K562 (cell line): ENCODE results near the gene EGFL7. TPM values are rescaled to one million over a fixed set of nuclear protein-coding genes. Genes with fewer than 3 reads are reported as not detected.

Experiments used
- HNRNPH1 ChIP-seq: fragments of 200-400 bp; formaldehyde crosslinking; optimal IDR thresholded peaks from 2 replicates; pipeline ENCODE3; 2017; ENCODE audit warnings: low read depth, mild to moderate bottlenecking, low read length, moderate library complexity
- U2AF2 ChIP-seq: fragments of 200-400 bp; formaldehyde crosslinking; optimal IDR thresholded peaks from 2 replicates; pipeline ENCODE3; 2017; ENCODE audit warnings: low read depth, mild to moderate bottlenecking, low read length
- ZBTB43 ChIP-seq: sonication (generic); formaldehyde crosslinking; IDR thresholded peaks from 2 replicates; pipeline ENCODE4 v1.8.0; 2023; ENCODE audit warnings: mild to moderate bottlenecking, missing genetic modification reagents
- ZNF431 ChIP-seq: sonication (generic); formaldehyde crosslinking; IDR thresholded peaks from 2 replicates; pipeline ENCODE4 v1.8.0; 2022; ENCODE audit warnings: mild to moderate bottlenecking, missing genetic modification reagents
- polyA plus RNA-seq, 8 experiments: library from polyadenylated mRNA; depleted of rRNA in 4 of 8; stranded (reverse) in 5 of 8; unstranded in 3 of 8; fragments of >200 nt; fragmentation: Nextera tagmentation in 2 of 8; fragmentation: Illumina TruSeq in 1 of 8; extraction: Ambion mirVana in 2 of 8; extraction: Trizol in 1 of 8; gene quantifications; 2 replicates each; pipeline versions ENCODE4 v1.2.1 to v1.2.3, GENCODE V29; 2011 to 2014; ENCODE audit warnings: inconsistent platforms in 1 of 8, missing spikeins in 1 of 8
- total RNA-seq, 7 experiments: library from RNA; depleted of rRNA in 6 of 7; stranded (reverse); fragments of >200 nt in 6 of 7; fragmentation: Illumina TruSeq in 2 of 7; extraction: Trizol in 2 of 7; gene quantifications; 2 replicates each; pipeline versions ENCODE4 v1.2.1 to v1.2.3, GENCODE V29; 2011 to 2021; ENCODE audit warnings: low replicate concordance in 1 of 7
- TF ChIP-seq, protein P1 (sequence below): fragments of 200-600 bp; sonication (generic); IDR thresholded peaks from one replicate; pipeline ENCODE4 v1.6.1; 2012; ENCODE audit warnings: mild to moderate bottlenecking, low read depth, low read length, inconsistent platforms
- TF ChIP-seq, protein P2 (sequence below): sonication (generic); formaldehyde crosslinking; IDR thresholded peaks from 2 replicates; pipeline ENCODE4 v1.8.0; 2022; ENCODE audit warnings: missing genetic modification reagents, mild to moderate bottlenecking, borderline replicate concordance
- TF ChIP-seq, protein P3 (sequence below): fragments of 150-350 bp; conservative IDR thresholded peaks from 2 replicates; pipeline ENCODE4 v1.6.1; 2014; ENCODE audit warnings: low read length

The EGFL7 gene
- total and polyA plus RNA-seq, 9 of the 15 experiments (the other 6 are each of a cell fraction or from before 2014, with no cell fraction given) = 1.5 to 286 (median 55.5) TPM

GRCh38 chr9:136631038-136632000 lies 31.4 kb upstream of the EGFL7 start (continued):
- TF ChIP-seq, protein P1, sequence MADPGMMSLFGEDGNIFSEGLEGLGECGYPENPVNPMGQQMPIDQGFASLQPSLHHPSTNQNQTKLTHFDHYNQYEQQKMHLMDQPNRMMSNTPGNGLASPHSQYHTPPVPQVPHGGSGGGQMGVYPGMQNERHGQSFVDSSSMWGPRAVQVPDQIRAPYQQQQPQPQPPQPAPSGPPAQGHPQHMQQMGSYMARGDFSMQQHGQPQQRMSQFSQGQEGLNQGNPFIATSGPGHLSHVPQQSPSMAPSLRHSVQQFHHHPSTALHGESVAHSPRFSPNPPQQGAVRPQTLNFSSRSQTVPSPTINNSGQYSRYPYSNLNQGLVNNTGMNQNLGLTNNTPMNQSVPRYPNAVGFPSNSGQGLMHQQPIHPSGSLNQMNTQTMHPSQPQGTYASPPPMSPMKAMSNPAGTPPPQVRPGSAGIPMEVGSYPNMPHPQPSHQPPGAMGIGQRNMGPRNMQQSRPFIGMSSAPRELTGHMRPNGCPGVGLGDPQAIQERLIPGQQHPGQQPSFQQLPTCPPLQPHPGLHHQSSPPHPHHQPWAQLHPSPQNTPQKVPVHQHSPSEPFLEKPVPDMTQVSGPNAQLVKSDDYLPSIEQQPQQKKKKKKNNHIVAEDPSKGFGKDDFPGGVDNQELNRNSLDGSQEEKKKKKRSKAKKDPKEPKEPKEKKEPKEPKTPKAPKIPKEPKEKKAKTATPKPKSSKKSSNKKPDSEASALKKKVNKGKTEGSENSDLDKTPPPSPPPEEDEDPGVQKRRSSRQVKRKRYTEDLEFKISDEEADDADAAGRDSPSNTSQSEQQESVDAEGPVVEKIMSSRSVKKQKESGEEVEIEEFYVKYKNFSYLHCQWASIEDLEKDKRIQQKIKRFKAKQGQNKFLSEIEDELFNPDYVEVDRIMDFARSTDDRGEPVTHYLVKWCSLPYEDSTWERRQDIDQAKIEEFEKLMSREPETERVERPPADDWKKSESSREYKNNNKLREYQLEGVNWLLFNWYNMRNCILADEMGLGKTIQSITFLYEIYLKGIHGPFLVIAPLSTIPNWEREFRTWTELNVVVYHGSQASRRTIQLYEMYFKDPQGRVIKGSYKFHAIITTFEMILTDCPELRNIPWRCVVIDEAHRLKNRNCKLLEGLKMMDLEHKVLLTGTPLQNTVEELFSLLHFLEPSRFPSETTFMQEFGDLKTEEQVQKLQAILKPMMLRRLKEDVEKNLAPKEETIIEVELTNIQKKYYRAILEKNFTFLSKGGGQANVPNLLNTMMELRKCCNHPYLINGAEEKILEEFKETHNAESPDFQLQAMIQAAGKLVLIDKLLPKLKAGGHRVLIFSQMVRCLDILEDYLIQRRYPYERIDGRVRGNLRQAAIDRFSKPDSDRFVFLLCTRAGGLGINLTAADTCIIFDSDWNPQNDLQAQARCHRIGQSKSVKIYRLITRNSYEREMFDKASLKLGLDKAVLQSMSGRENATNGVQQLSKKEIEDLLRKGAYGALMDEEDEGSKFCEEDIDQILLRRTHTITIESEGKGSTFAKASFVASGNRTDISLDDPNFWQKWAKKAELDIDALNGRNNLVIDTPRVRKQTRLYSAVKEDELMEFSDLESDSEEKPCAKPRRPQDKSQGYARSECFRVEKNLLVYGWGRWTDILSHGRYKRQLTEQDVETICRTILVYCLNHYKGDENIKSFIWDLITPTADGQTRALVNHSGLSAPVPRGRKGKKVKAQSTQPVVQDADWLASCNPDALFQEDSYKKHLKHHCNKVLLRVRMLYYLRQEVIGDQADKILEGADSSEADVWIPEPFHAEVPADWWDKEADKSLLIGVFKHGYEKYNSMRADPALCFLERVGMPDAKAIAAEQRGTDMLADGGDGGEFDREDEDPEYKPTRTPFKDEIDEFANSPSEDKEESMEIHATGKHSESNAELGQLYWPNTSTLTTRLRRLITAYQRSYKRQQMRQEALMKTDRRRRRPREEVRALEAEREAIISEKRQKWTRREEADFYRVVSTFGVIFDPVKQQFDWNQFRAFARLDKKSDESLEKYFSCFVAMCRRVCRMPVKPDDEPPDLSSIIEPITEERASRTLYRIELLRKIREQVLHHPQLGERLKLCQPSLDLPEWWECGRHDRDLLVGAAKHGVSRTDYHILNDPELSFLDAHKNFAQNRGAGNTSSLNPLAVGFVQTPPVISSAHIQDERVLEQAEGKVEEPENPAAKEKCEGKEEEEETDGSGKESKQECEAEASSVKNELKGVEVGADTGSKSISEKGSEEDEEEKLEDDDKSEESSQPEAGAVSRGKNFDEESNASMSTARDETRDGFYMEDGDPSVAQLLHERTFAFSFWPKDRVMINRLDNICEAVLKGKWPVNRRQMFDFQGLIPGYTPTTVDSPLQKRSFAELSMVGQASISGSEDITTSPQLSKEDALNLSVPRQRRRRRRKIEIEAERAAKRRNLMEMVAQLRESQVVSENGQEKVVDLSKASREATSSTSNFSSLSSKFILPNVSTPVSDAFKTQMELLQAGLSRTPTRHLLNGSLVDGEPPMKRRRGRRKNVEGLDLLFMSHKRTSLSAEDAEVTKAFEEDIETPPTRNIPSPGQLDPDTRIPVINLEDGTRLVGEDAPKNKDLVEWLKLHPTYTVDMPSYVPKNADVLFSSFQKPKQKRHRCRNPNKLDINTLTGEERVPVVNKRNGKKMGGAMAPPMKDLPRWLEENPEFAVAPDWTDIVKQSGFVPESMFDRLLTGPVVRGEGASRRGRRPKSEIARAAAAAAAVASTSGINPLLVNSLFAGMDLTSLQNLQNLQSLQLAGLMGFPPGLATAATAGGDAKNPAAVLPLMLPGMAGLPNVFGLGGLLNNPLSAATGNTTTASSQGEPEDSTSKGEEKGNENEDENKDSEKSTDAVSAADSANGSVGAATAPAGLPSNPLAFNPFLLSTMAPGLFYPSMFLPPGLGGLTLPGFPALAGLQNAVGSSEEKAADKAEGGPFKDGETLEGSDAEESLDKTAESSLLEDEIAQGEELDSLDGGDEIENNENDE = no peak
- TF ChIP-seq ZNF431 (CRISPR knock-in tag) = no peak
- TF ChIP-seq, protein P2, sequence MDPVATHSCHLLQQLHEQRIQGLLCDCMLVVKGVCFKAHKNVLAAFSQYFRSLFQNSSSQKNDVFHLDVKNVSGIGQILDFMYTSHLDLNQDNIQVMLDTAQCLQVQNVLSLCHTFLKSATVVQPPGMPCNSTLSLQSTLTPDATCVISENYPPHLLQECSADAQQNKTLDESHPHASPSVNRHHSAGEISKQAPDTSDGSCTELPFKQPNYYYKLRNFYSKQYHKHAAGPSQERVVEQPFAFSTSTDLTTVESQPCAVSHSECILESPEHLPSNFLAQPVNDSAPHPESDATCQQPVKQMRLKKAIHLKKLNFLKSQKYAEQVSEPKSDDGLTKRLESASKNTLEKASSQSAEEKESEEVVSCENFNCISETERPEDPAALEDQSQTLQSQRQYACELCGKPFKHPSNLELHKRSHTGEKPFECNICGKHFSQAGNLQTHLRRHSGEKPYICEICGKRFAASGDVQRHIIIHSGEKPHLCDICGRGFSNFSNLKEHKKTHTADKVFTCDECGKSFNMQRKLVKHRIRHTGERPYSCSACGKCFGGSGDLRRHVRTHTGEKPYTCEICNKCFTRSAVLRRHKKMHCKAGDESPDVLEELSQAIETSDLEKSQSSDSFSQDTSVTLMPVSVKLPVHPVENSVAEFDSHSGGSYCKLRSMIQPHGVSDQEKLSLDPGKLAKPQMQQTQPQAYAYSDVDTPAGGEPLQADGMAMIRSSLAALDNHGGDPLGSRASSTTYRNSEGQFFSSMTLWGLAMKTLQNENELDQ (CRISPR knock-in tag) = no peak
- peak; percentile 93 for TF ChIP-seq ZBTB43
- TF ChIP-seq HNRNPH1 = no peak
- TF ChIP-seq U2AF2 = no peak
- TF ChIP-seq, protein P3, sequence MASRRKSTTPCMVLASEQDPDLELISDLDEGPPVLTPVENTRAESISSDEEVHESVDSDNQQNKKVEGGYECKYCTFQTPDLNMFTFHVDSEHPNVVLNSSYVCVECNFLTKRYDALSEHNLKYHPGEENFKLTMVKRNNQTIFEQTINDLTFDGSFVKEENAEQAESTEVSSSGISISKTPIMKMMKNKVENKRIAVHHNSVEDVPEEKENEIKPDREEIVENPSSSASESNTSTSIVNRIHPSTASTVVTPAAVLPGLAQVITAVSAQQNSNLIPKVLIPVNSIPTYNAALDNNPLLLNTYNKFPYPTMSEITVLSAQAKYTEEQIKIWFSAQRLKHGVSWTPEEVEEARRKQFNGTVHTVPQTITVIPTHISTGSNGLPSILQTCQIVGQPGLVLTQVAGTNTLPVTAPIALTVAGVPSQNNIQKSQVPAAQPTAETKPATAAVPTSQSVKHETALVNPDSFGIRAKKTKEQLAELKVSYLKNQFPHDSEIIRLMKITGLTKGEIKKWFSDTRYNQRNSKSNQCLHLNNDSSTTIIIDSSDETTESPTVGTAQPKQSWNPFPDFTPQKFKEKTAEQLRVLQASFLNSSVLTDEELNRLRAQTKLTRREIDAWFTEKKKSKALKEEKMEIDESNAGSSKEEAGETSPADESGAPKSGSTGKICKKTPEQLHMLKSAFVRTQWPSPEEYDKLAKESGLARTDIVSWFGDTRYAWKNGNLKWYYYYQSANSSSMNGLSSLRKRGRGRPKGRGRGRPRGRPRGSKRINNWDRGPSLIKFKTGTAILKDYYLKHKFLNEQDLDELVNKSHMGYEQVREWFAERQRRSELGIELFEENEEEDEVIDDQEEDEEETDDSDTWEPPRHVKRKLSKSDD = no peak
